Activated naive CD8-positive, alpha-beta T cell treated with anti-CD3 and anti-CD28 coated beads, Interleukin-2, amount 50 U/mL, for 16 hours (primary cell): ENCODE measurements around the gene NINJ2.

Experiments
- DNase-seq: peaks from one replicate; pipeline ENCODE4 v3.0.0-alpha.2; 2020; ENCODE audit warnings: low read depth, low spot score

NINJ2 gene

GRCh38 chr12:570435-570920 lies 92.8 kb downstream of the NINJ2 start:
- DNase-seq = no peak

GRCh38 chr12:569803-570434 lies 93.3 kb downstream of the NINJ2 start:
- DNase-seq = peak; percentile 76

GRCh38 chr12:569091-569676 lies 94.1 kb downstream of the NINJ2 start:
- no peak for DNase-seq

- DNase-seq = no peak
Observed at GRCh38 chr12:568486-568885, 94.8 kb downstream of the NINJ2 start.

GRCh38 chr12:565589-566105 lies 97.6 kb downstream of the NINJ2 start:
- no peak for DNase-seq

- no peak for DNase-seq
Observed at GRCh38 chr12:565161-565560, 98.1 kb downstream of the NINJ2 start.

- DNase-seq = no peak
Observed at GRCh38 chr12:563787-564298, 99.4 kb downstream of the NINJ2 start.

GRCh38 chr12:563250-563781 lies 99.9 kb downstream of the NINJ2 start:
- DNase-seq = no peak

GRCh38 chr12:562634-563033 lies 100.6 kb downstream of the NINJ2 start:
- DNase-seq = no peak

- DNase-seq = no peak
Observed at GRCh38 chr12:561908-562593, 101.2 kb downstream of the NINJ2 start.

- DNase-seq = no peak
Observed at GRCh38 chr12:561391-561705, 101.9 kb downstream of the NINJ2 start.

- DNase-seq = no peak
Observed at GRCh38 chr12:560691-561390, 102.4 kb downstream of the NINJ2 start.

- DNase-seq = no peak
Observed at GRCh38 chr12:559906-560455, 103.3 kb downstream of the NINJ2 start.

GRCh38 chr12:559208-559905 lies 103.9 kb downstream of the NINJ2 start:
- no peak for DNase-seq

GRCh38 chr12:558580-558979 lies 104.7 kb downstream of the NINJ2 start:
- DNase-seq = no peak

GRCh38 chr12:556498-556897 lies 106.7 kb downstream of the NINJ2 start:
- no peak for DNase-seq

- DNase-seq = no peak
Observed at GRCh38 chr12:554001-554285, 109.3 kb downstream of the NINJ2 start.

GRCh38 chr12:553216-554000 lies 109.8 kb downstream of the NINJ2 start:
- no peak for DNase-seq

GRCh38 chr12:552466-552865 lies 110.8 kb downstream of the NINJ2 start:
- no peak for DNase-seq
